Transverse colon (tissue), 4 donors: ENCODE results near the gene LAP3. TPM values are rescaled to one million over a fixed set of nuclear protein-coding genes. Genes with fewer than 3 reads are reported as not detected.

Experiments
- DNase-seq: peaks from one replicate; pipeline ENCODE4 v3.0.0-alpha.2; 2019
- H3K27ac ChIP-seq, 4 donors: fragments of 200-600 bp; sonication (generic); 2 replicates each; pipeline ENCODE4 v1.5.1; 2016 to 2018; ENCODE audit warnings: inconsistent platforms in 4 of 4
- H3K27me3 ChIP-seq: fragments of 200-600 bp; sonication (generic); 2 replicates; pipeline ENCODE4 v1.5.1; 2017; ENCODE audit warnings: inconsistent platforms
- H3K36me3 ChIP-seq, 4 donors: fragments of 200-600 bp; sonication (generic); 2 replicates each; pipeline ENCODE4 v1.5.1; 2017 to 2019; ENCODE audit warnings: inconsistent platforms in 4 of 4
- H3K4me1 ChIP-seq, 4 donors: fragments of 200-600 bp; sonication (generic); 2 replicates each; pipeline ENCODE4 v1.5.1; 2017 to 2020; ENCODE audit warnings: inconsistent platforms in 4 of 4
- H3K4me3 ChIP-seq, 4 donors: fragments of 200-600 bp; sonication (generic); 1 replicate in 1 of 4; 2 replicates in 3 of 4; pipeline versions ENCODE4 v1.5.1 to v1.6.1; 2017 to 2019; ENCODE audit warnings: inconsistent platforms in 4 of 4
- H3K9me3 ChIP-seq, 2 donors: fragments of 200-600 bp; sonication (generic); 2 replicates each; pipeline ENCODE4 v1.5.1; 2017 to 2019; ENCODE audit warnings: inconsistent platforms in 2 of 2
- EP300 ChIP-seq: sonication (generic); formaldehyde crosslinking; IDR thresholded peaks from one replicate; pipeline ENCODE4 v1.6.1; 2017; ENCODE audit warnings: antibody characterized with exemption, low read depth
- POLR2A ChIP-seq: fragments of 450-650 bp; IDR thresholded peaks from one replicate; pipeline ENCODE4 v1.6.1; 2016; ENCODE audit warnings: antibody characterized with exemption, mild to moderate bottlenecking, moderate library complexity
- POLR2AphosphoS5 ChIP-seq, 3 donors: sonication (generic); formaldehyde crosslinking; IDR thresholded peaks; one replicate each; pipeline ENCODE4 v1.6.1; 2016; ENCODE audit warnings: antibody characterized with exemption in 3 of 3
- WGBS, 2 donors: methylation state at CpG; one replicate each; pipeline ENCODE4 v1.1.5; 2018; ENCODE audit warnings: low coverage in 1 of 2; 5-methylcytosine and 5-hydroxymethylcytosine counted together
- in situ Hi-C, 4 donors: fragments of 200-750 bp; cut with MboI; loops; one replicate each; pipeline versions ENCODE4 v1.15.0 to v1.15.1; 2017; ENCODE audit warnings: low sequenced_read_pairs in 3 of 4, low pct_ligation_motif_present in 1 of 4, low pct_unique_long_range_greater_than_20kb in 1 of 4
- intact Hi-C: fragments of 100-400 bp; cut with DNase I; formaldehyde crosslinking; loops from one replicate; pipeline ENCODE4 v1.15.1; 2023; ENCODE audit warnings: low total_unique reads
- total RNA-seq, 4 donors: library from RNA; depleted of rRNA; stranded (reverse); fragments of >200 nt; gene quantifications; one replicate each; pipeline ENCODE4 v1.1.0, GENCODE V29; 2016
- TF ChIP-seq, protein P1 (sequence below), 5 experiments: fragments of 200-600 bp in 3 of 5; fragments of 450-650 bp in 2 of 5; sonication (generic) in 3 of 5; IDR thresholded peaks; 1 replicate in 2 of 5; 2 replicates in 3 of 5; pipeline ENCODE4 v1.5.1; 2016 to 2017; ENCODE audit warnings: antibody characterized with exemption in 5 of 5, inconsistent platforms in 3 of 5, mild to moderate bottlenecking in 2 of 5, moderate library complexity in 1 of 5

The LAP3 gene
- total RNA-seq, 4 donors from 2014 or later: 53.5 to 85.0 (median 56.0) TPM

GRCh38 chr4:17642398-17642783, 65.4 kb downstream of the LAP3 start:
- Histone ChIP-seq H3K4me3 (no peak overlapping the region), H3K4me1 (no peaks in the 10 kb centered on the region), H3K9me3 (no peaks in the 10 kb centered on the region), H3K36me3 (no peaks in the 10 kb centered on the region), H3K27me3 (no peaks in the 10 kb centered on the region), H3K27ac (no peak overlapping the region)
- TF ChIP-seq POLR2AphosphoS5 (IDR thresholded peaks at IDR 0.05): no peak
- TF ChIP-seq EP300: no peak
- TF ChIP-seq, protein P1, sequence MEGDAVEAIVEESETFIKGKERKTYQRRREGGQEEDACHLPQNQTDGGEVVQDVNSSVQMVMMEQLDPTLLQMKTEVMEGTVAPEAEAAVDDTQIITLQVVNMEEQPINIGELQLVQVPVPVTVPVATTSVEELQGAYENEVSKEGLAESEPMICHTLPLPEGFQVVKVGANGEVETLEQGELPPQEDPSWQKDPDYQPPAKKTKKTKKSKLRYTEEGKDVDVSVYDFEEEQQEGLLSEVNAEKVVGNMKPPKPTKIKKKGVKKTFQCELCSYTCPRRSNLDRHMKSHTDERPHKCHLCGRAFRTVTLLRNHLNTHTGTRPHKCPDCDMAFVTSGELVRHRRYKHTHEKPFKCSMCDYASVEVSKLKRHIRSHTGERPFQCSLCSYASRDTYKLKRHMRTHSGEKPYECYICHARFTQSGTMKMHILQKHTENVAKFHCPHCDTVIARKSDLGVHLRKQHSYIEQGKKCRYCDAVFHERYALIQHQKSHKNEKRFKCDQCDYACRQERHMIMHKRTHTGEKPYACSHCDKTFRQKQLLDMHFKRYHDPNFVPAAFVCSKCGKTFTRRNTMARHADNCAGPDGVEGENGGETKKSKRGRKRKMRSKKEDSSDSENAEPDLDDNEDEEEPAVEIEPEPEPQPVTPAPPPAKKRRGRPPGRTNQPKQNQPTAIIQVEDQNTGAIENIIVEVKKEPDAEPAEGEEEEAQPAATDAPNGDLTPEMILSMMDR (IDR thresholded peaks at IDR 0.05): no peak
- no peak for TF ChIP-seq POLR2A
- DNase-seq: no peak
- 80 to 82% methylated on average over 1 of the region's 1 CpG for WGBS, 2 donors
- intact Hi-C loops: no loop called here
- in situ Hi-C loops: no loop called here

GRCh38 chr4:17646693-17647092, 69.7 kb downstream of the LAP3 start:
- Histone ChIP-seq H3K27ac (no peak overlapping the region), H3K36me3 (no peaks in the 10 kb centered on the region), H3K4me1 (no peaks in the 10 kb centered on the region), H3K27me3 (no peaks in the 10 kb centered on the region), H3K4me3 (no peak overlapping the region), H3K9me3 (no peaks in the 10 kb centered on the region)
- peak; percentile 43 for DNase-seq
- WGBS, 2 donors: 52 to 57% methylated on average over 3 of the region's 3 CpGs
- no peak for TF ChIP-seq EP300
- TF ChIP-seq, protein P1 (IDR thresholded peaks at IDR 0.05): no peak
- no peak for TF ChIP-seq POLR2AphosphoS5 (IDR thresholded peaks at IDR 0.05)
- TF ChIP-seq POLR2A: no peak
- in situ Hi-C loops (no loop called here), intact Hi-C loops (no loop called here)

- H3K27ac ChIP-seq: no peak overlapping the region
- H3K9me3 ChIP-seq: no peaks in the 10 kb centered on the region
- DNase-seq: no peak
- in situ Hi-C loops: no loop called here
- no peak for TF ChIP-seq EP300
- no peak for TF ChIP-seq POLR2AphosphoS5 (IDR thresholded peaks at IDR 0.05)
- TF ChIP-seq POLR2A: no peak
- H3K4me3 ChIP-seq: no peak overlapping the region
- intact Hi-C loops: no loop called here
- H3K4me1 ChIP-seq: no peaks in the 10 kb centered on the region
- WGBS, 2 donors: 90 to 93% methylated on average over 3 to 8 of the region's 9 CpGs
- no peaks in the 10 kb centered on the region for H3K27me3 ChIP-seq
- no peaks in the 10 kb centered on the region for H3K36me3 ChIP-seq
These were observed 70.3 kb downstream of the LAP3 start for GRCh38 chr4:17647176-17647806.

- Histone ChIP-seq H3K4me1 (no peaks in the 10 kb centered on the region), H3K27ac (no peak overlapping the region), H3K9me3 (no peaks in the 10 kb centered on the region), H3K4me3 (no peak overlapping the region), H3K36me3 (no peaks in the 10 kb centered on the region), H3K27me3 (no peaks in the 10 kb centered on the region)
- DNase-seq: no peak
- intact Hi-C loops (no loop called here), in situ Hi-C loops (no loop called here)
- WGBS, 2 donors: 79% methylated on average over 5 of the region's 5 CpGs; no CpG with 5 or more reads in 1 of the 2 donors
- TF ChIP-seq EP300: no peak
- TF ChIP-seq, protein P1 (IDR thresholded peaks at IDR 0.05): no peak
- TF ChIP-seq POLR2AphosphoS5 (IDR thresholded peaks at IDR 0.05): no peak
- no peak for TF ChIP-seq POLR2A
These were observed 70.9 kb downstream of the LAP3 start for GRCh38 chr4:17647927-17648326.

DNA sequence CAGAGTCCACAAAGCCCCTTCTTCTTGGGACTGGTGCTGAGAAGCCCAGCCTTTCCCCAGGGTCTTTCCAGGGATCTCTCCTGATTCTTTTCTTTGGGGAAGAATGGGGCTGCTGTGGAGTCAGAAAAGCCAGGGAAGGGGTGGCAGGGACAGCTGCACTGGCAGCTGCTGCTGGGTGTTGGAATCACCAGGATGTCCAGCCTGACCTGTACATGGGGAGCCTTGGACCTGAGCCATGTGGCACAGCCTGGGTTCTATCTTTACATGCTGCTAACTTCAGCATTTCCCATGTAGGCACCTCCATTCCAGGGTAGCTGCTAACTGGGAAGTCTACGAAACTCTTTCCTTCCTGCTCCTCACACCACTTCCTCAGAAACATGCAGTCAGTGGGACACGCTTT, 73.4 kb downstream of the LAP3 start:
- no peak for TF ChIP-seq EP300
- WGBS, 2 donors: 81 to 83% methylated on average over 1 to 2 of the region's 2 CpGs
- H3K27me3 ChIP-seq: no peaks in the 10 kb centered on the region
- intact Hi-C loops: no loop called here
- H3K4me1 ChIP-seq: no peaks in the 10 kb centered on the region
- DNase-seq: no peak
- no peak overlapping the region for H3K4me3 ChIP-seq
- H3K36me3 ChIP-seq: no peaks in the 10 kb centered on the region
- in situ Hi-C loops: no loop called here
- no peaks in the 10 kb centered on the region for H3K9me3 ChIP-seq
- H3K27ac ChIP-seq: no peak overlapping the region
